GM12873 (cell line): ENCODE measurements around the gene YY1AP1.

ENCODE experiments used
- CTCF ChIP-seq: IDR thresholded peaks from 2 replicates; pipeline ENCODE4 v1.5.1; 2012; ENCODE audit warnings: low read depth, mild to moderate bottlenecking, moderate library complexity, low read length, control low read depth; ENCODE audit not compliant: insufficient read depth; ENCODE audit errors: missing control alignments

The YY1AP1 gene

GRCh38 chr1:155640367-155640766 lies 48.2 kb downstream of the YY1AP1 start:
- no peak for TF ChIP-seq CTCF

GRCh38 chr1:155636397-155637153 lies 52.0 kb downstream of the YY1AP1 start:
- TF ChIP-seq CTCF, result no peak

GRCh38 chr1:155623357-155623756 lies 65.2 kb downstream of the YY1AP1 start:
- no peak for TF ChIP-seq CTCF

GRCh38 chr1:155622191-155622590 lies 66.4 kb downstream of the YY1AP1 start:
- no peak for TF ChIP-seq CTCF

GRCh38 chr1:155609515-155610256 lies 78.9 kb downstream of the YY1AP1 start, which contains the start of gene MSTO1:
MSTO1 (plus strand) TSS chr1:155610218; CDS start chr1:155610249, 31 bp downstream.
- no peak for TF ChIP-seq CTCF
